DMS114 treated with DMSO at 0.1 percent for 48 hours (cell line): Measurements from ENCODE around the gene HOXB7.

ENCODE experiments used
- DNase-seq: peaks from one replicate; lab custom pipeline; 2025; ENCODE audit not compliant: unreplicated experiment; lab: John Stamatoyannopoulos, UW

HOXB7 gene

DNA sequence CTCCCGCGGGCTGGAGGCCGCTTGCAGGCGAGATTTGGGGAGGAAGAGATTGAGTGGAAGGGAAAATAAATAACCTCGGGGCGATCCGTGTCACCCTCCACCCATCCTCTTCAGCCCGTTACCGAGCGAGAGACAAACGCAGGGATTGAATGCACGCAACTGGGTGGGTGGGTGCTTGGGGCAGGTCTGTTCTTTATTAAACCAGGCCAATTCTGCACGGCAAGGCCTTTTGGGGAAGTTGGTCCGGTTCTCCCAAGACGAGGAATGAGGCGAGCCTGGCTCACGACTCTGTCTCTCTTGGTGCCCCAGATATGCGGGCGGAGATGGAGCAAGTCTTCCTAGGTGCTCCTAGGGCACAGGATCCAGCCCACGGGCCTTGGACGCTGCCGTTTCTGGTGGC lies 396 bp upstream of the HOXB7 start:
- no peak for DNase-seq

DNA sequence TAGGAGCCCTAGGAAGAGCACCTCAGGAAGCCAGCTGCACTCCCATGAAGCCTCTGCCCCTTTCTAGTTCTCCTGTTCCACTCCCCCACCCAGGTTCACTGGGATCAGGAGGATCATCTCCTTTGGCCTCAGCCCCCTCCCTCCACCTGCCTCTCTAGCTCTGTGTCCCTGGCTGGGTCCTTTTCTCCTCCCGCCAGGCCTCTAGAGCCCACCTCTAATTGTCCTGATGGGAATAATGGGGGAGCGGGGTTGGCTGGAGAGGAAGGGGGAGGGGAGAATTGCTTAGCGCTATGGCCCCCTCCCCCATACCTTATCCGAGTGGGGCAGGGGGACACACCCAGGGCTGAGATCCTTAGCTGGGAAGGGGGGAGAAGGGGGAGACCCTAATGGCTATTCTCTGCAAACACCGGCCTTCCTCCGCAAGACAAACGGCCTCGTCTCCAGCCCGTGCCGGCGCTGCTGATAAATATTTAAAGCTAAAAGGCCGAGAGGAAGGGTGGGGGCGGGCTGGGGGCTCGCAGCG lies 997 bp downstream of the HOXB7 start:
- no peak for DNase-seq

DNA sequence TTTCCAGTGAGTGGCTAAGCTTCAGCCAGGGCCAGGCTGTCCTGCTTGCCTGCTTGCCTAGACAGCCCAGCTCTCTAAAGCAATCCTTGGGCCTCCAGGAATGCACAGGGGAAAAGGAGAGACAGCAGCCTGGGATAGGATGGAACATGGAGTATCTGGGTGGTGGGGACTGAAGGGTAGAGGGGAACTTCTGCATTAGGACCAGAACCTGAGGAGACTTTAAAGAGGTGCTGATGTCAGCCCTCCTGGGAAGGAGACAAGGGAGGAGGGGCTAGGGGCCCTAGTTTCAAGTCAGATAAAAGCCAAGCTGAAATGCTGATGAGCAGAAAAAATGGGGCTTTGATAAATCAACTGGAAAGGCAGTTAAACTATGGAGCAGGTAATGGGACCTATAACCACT lies 1.8 kb downstream of the HOXB7 start:
- DNase-seq = no peak

DNA sequence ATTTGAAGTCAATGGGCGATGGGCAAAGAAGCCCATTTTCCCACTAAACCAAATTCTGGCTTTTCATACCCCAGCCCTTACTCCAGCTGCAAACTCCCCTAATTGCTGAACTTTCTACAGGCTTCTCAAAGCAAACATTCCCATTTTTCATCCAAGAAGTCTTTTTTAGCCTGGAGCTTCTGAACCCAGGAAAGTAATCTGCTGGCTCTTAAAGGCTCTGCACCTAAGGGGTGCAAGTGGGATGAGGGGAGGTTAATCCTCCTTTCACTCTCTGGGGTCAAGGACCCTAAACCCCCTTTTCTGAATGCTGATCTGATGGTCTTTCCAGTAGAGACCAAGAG lies 2.4 kb downstream of the HOXB7 start:
- no peak for DNase-seq

- DNase-seq = no peak
These were observed 3.8 kb downstream of the HOXB7 start for GRCh38 chr17:48606892-48607614.

DNA sequence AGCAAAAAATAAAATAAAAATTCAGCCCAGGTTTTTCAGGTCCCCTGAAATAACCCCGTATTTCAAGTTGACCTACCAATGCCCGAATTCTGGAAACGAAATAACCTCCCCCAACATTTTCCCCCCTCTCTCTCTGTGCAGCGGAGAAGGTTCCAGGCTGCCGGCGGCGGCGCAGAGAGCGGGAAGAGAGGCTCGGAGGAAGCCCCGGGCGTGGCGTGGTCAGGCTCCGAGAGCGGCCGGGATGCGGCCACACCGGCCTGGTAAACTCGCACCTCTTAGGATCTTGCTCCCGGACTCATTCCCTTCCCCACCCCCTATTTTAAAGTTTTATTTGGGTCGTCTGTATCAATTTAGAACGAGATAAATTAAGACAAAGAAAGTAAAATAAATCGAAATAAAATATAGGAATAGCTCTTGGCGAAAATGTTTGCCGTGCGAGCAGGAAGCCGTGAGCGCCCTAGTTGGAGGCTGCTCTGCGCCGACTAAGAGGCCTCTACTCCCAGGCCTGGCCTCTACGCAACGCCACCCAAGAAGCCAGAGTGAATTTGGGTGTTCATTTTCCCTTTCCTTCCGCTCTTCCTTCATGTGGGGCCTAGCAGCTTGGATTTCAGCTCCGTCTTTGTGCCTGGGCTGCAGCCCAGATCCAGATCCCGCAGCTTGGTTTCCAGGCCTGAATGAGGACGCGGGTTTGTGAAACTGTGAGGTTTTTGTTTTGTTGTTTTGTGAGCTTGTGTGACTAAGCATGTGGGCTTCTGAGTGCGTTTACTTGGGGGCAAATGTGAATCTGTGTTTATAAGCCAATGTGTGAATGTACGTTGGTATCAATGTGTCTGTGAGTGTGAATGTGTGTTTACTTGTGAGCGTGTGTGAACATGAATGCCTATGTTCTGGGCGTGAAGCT lies 4.6 kb downstream of the HOXB7 start:
- no peak for DNase-seq

- DNase-seq = no peak
These were observed 5.4 kb downstream of the HOXB7 start for GRCh38 chr17:48605409-48605919.

DNA sequence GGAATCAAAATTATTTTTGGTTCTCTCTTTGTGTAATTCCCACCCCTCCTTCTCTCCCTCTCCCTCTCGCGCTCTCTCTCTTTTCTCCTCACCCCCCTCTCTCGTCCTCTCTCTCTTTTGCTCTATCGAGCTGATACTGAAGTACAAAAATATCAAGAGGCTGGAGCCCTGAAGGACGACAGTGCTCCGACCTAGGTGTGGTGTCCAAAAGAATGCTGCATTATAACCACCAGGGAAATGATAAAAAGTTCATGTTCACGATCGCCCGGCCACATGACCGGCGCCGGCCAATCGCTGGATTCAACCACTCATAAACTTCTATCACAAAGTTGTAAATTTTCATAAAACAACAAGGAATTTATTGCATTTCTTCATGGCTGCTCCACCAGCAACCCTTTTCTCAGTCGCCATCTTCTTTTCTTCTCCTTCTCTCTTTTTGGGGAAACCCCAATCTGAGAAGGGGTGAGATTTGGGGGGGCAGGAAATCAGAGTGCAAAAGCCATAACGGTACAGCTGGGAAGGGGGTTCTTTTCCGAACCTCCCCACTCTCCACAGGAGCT lies 6.0 kb downstream of the HOXB7 start, which contains the start of gene HOXB6:
Gene HOXB6, minus strand, starts transcription at position 217 of the 560 bp plus-strand sequence. CDS start 6,836 bp downstream, outside the sequence.
- DNase-seq = peak; percentile 46

GRCh38 chr17:48603959-48604769 lies 6.7 kb downstream of the HOXB7 start:
- DNase-seq = peak; percentile 52

DNA sequence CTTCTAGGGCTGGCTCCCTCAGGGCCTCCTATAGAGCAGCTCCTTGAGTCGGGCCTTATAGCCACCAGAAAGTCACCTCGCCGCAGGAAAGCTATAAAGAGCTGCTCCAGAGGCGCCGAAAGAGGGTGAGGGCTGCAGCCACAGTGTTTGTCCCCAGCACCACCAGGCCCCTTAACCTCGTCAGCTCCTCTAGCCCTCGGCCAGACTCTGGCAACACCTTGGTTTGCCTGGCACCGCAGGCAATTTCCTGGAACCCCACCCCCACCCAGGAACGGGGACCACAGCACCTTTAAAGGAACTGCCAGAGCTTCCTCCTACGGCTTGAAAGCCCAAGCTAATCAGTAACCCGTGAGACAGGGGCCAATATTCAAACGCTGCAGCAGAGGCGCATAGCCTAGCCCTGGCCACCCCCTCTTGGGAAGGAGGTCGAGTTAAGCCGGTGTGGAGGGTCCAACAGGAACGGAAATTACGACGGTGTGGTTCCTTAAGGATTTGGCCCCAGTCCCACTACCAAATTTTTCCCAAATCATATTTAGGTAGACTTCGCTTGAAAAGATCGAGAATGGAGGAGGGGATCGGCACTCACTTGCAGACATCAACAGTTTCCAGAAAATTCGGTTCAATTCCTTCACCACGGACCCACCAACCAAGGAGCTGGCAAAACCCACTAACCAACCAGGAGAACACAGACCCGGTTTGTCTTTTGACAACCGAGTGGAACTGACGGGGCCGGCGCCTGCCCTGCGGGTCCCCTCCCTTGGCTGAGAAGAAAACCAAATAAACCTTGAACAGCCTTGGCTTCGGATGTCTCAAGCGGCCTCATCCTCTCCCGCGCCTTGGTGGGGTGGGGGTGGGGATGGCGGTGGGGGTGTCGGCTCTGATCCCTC lies 9.0 kb downstream of the HOXB7 start:
- DNase-seq = no peak

- no peak for DNase-seq
These were observed 9.6 kb downstream of the HOXB7 start for GRCh38 chr17:48601207-48601538.

DNA sequence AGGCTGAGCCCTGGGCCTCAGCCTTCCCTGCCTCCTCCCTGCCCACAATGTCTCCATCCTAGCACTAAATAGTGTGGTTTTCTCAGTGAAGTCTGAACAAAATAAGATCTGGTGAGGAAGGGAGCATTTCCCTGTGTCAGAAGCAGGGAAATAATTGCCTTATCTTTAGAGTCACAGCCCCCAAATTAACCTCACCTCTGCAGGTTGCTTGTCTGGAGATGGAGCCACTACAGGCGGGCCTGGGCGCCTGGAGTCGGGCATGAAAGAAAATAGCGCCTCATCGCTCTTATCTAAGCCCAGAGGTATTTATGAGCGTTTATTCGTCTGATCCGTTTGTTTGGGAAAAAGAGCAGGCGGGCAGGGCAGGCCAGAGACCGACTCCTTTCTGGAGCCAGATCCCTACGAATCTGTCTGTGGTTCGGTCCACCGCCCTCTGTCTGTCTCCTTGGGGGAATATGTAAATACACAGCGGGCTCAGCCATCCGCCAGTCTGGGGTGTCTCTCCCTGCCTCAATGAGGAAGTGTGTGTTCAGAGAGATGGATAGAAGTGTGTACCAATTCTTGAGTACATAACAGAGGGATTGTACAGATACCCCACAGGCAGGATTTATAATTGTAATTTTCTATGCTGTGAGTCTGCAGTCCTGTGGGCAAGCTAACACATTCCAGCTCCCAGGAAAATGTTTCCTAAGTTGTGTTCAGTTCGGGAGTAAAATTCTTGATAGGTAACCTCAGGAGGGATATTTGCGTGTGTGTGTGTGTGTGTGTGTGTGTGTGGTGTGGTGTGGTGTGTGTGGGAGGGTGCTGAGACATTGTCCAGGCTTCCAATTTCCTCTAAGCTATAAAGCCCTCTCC lies 10.3 kb downstream of the HOXB7 start:
- DNase-seq = no peak

GRCh38 chr17:48599354-48599753 lies 11.5 kb downstream of the HOXB7 start:
- DNase-seq = no peak

DNA sequence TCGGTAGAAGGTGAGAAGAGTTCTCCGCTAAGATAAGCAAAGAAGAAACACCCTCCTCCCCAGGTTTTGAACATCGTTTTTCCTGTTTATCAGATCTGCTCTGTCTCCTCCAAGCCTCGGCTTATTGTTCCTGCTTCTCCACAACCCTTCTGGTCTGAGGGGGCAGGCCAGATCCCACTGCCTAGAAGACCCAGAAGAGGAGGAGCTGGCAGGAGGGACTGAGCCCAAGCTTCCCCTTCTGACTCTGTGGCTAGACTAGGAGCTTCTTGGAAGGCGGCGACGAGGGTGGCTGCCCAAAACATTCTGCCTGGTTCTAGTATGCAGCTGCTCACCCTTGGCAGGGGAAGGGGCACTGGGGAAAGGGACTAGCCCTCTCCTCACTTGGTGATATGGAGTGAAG lies 12.1 kb downstream of the HOXB7 start:
- DNase-seq = no peak

- DNase-seq = peak; percentile 54
These were observed 12.8 kb downstream of the HOXB7 start for GRCh38 chr17:48597778-48598631.

GRCh38 chr17:48597528-48597777 lies 13.4 kb downstream of the HOXB7 start:
- DNase-seq = no peak

DNA sequence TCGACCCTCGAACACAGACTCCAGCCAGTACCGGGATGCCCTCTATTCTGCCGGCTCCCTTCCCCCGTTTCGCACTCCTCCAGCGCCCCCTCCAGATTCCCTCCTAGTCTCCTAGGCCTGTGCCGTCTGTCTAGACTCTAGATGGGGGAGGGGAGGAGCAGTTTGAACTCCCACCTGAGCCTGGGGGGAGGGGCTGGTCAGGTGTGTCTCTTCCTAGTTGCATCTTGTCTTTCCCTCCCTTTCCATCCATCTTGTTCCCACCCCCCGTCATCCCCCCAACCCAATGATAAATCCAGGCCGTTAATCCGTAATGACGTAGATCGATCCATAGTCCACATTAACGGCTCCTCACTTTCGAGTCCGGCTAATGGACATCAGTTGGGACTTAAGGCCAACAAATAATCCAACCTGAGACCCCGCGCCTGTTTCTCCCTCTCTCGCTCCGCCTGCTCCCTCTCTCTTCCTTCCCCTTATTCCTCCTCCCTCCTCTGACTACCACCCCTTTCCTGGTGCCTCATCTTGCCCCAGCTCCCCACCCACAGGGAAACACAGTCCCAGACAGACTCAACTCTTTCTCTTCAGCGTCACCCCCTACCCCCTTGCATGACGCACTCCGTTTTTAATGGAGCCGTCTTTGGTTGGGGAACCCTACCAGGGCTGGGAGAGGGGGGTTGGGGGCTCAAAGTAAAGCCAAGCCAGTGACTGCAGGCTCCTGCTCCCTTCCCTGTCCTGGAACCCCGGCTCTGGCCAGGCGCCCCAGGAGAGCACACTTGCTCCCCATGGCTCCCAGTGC lies 13.9 kb downstream of the HOXB7 start:
- DNase-seq = no peak
